Mesothelial cell of epicardium (in vitro differentiated cells): ENCODE measurements around the gene PMIS2. TPM values are rescaled to one million over a fixed set of nuclear protein-coding genes. Genes with fewer than 3 reads are reported as not detected.

Source experiments
- DNase-seq, 2 experiments: peaks; one replicate each; pipeline ENCODE4 v3.0.0; 2021; ENCODE audit warnings: low spot score in 2 of 2; ENCODE audit not compliant: unreplicated experiment in 2 of 2
- H3K27ac Mint-ChIP-seq: 2 replicates; pipeline ENCODE4 v1.8.0; 2021; ENCODE audit warnings: mixed read lengths
- H3K27me3 Mint-ChIP-seq: 2 replicates; pipeline ENCODE4 v1.8.0; 2021; ENCODE audit warnings: low read depth, mixed read lengths
- H3K36me3 Mint-ChIP-seq: 2 replicates; pipeline ENCODE4 v1.8.0; 2021; ENCODE audit warnings: mixed read lengths
- H3K4me1 Mint-ChIP-seq: 2 replicates; pipeline ENCODE4 v1.8.0; 2021; ENCODE audit warnings: mixed read lengths
- H3K4me3 Mint-ChIP-seq: 2 replicates; pipeline ENCODE4 v1.8.0; 2021; ENCODE audit warnings: mild to moderate bottlenecking, moderate library complexity, mixed read lengths
- H3K9me3 Mint-ChIP-seq: 2 replicates; pipeline ENCODE4 v1.8.0; 2021; ENCODE audit warnings: mixed read lengths
- total RNA-seq: library from RNA; stranded (reverse); gene quantifications from 3 replicates; pipeline ENCODE4 v1.2.1, GENCODE V29; 2021
- TF ChIP-seq, protein P1 (sequence below): fragments of 200-600 bp; sonication (generic); IDR thresholded peaks from one replicate; pipeline ENCODE4 v1.5.0; 2021; ENCODE audit warnings: antibody characterized with exemption; ENCODE audit not compliant: unreplicated experiment

PMIS2 gene
- total RNA-seq, 1 donor from 2014 or later = not detected

DNA sequence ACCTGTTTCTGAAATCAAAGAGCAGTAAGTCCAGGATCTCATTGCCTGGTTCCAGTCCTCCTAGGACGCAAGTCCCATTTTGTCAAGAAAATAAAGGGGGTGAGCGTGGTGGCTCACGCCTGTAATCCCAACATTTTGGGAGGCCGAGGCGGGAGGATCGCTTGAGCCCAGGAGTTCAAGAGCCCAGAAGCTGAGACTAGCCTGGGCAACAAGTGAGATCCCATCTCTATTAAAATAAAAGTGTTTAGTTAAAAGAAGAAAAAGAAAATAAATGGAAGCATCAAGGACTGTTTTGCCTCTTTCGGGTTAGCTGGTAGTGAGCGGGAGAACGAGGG lies 26.2 kb downstream of the PMIS2 start:
- peaks cover 4% of the 10 kb centered on the region for H3K36me3 Mint-ChIP-seq
- H3K4me1 Mint-ChIP-seq = no peaks in the 10 kb centered on the region
- peak overlapping the region; percentile 77 for H3K27ac Mint-ChIP-seq
- no peak for DNase-seq
- H3K4me3 Mint-ChIP-seq = peak overlapping the region; percentile 83
- H3K9me3 Mint-ChIP-seq = peaks cover 11% of the 10 kb centered on the region
- H3K27me3 Mint-ChIP-seq = peaks cover 2% of the 10 kb centered on the region
- TF ChIP-seq, protein P1, sequence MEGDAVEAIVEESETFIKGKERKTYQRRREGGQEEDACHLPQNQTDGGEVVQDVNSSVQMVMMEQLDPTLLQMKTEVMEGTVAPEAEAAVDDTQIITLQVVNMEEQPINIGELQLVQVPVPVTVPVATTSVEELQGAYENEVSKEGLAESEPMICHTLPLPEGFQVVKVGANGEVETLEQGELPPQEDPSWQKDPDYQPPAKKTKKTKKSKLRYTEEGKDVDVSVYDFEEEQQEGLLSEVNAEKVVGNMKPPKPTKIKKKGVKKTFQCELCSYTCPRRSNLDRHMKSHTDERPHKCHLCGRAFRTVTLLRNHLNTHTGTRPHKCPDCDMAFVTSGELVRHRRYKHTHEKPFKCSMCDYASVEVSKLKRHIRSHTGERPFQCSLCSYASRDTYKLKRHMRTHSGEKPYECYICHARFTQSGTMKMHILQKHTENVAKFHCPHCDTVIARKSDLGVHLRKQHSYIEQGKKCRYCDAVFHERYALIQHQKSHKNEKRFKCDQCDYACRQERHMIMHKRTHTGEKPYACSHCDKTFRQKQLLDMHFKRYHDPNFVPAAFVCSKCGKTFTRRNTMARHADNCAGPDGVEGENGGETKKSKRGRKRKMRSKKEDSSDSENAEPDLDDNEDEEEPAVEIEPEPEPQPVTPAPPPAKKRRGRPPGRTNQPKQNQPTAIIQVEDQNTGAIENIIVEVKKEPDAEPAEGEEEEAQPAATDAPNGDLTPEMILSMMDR = no peak

DNA sequence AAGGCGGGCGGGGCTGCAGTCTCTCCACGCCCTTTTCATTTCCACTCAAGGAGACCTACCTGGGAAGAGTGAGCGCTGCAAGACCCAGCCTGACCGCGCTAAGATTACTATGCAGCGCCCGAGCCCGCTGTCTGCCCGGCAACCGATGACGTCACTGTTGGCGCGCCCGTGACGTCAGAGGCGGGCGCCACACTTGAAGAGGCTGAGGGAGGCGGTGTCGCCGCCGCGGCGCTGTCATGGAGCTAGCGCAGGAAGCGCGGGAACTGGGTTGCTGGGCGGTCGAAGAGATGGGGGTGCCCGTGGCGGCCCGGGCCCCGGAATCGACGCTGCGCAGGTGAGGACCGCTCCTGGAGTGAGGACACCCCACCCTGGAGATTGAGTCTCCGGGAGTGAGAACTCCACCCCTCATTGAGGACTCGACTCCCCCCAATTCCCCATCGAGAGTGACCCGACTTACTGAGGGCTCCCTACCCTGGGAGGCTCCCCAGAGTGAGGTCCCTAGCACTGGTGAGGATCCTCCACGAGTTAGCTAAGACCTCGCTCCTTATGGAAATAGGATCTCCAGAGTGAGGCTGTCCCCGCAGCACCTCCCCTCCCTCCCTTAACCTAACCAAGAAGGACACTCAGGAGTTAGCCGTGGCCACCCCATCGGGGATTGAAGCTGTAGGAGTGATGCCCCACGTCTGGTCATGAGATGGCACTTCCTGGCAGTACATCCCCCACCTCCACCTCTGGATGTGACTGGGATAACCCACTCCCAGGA lies 26.8 kb downstream of the PMIS2 start, which contains the start of gene HAUS5:
Gene HAUS5, plus strand, starts transcription at position 177 of the 763 bp plus-strand sequence. Its CDS starts 60 bp downstream, at position 237.
- Mint-ChIP-seq H3K27ac (peak within 1 kb of the TSS; percentile 77), H3K9me3 (peaks cover 7% of the 10 kb centered on the region), H3K4me3 (peak within 1 kb of the TSS; percentile 83), H3K27me3 (peaks cover 2% of the 10 kb centered on the region), H3K4me1 (no peaks in the 10 kb centered on the region), H3K36me3 (peaks cover 4% of the 10 kb centered on the region)
- DNase-seq = peak; percentile 94 to 99
- TF ChIP-seq, protein P1 = no peak

DNA sequence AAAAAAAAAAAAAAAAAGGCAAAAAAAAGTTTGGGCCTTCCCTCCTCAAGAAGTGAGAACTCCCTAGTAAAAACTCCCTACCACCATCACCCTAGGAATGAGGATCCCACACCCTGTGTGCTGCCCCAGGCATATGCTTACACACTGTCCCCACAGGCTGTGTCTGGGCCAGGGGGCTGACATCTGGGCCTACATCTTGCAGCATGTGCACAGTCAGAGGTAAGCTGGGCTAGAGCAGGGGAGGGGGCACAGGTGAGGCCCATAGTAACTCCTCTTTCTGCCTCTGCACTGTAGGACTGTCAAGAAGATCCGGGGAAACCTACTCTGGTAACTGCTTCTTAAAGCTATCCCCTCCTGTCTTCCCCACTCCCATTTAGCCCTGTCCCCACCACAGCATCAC lies 27.6 kb downstream of the PMIS2 start:
- Mint-ChIP-seq H3K27ac (no peak overlapping the region), H3K9me3 (peaks cover 2% of the 10 kb centered on the region), H3K27me3 (no peaks in the 10 kb centered on the region), H3K4me3 (peak overlapping the region; percentile 83), H3K36me3 (peaks cover 4% of the 10 kb centered on the region), H3K4me1 (no peaks in the 10 kb centered on the region)
- TF ChIP-seq, protein P1 = no peak
- no peak for DNase-seq

DNA sequence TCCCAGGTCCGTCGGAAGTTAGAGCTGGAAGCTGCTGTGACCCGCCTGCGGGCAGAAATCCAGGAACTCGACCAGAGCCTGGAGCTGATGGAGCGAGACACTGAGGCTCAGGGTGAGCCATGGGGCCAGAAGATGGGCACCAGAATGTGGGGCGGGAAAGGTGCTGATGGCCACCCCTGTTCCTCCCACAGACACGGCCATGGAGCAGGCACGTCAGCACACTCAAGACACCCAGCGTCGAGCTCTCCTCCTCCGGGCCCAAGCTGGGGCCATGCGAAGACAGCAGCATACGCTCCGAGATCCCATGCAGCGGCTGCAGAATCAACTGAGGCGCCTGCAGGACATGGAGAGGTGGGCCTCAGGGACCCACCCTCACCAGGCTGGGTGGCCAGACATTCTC lies 29.1 kb downstream of the PMIS2 start:
- Mint-ChIP-seq H3K9me3 (no peaks in the 10 kb centered on the region), H3K27ac (no peak overlapping the region), H3K36me3 (peaks cover 4% of the 10 kb centered on the region), H3K4me3 (no peak overlapping the region), H3K4me1 (no peaks in the 10 kb centered on the region), H3K27me3 (no peaks in the 10 kb centered on the region)
- no peak for DNase-seq
- TF ChIP-seq, protein P1 = no peak

DNA sequence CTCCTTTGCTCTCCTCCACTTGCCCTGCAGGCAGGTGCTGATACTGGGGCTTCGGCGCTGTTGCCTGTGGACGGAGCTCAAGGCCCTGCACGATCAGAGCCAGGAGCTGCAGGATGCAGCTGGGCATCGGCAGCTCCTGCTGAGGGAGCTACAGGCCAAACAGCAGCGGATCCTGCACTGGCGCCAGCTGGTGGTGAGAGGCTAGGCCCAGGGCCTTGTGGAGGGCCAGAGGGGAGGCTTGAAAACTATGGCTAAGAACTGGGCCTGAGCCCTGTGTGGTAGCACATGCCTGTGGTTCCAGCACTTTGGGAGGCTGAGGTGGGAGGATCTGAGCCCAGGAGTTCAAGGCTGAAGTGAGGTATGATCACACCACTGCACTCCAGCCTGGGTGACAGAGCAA lies 32.9 kb downstream of the PMIS2 start:
- H3K9me3 Mint-ChIP-seq = no peaks in the 10 kb centered on the region
- no peak for DNase-seq
- TF ChIP-seq, protein P1 = no peak
- peaks cover 7% of the 10 kb centered on the region for H3K36me3 Mint-ChIP-seq
- no peak overlapping the region for H3K4me3 Mint-ChIP-seq
- H3K4me1 Mint-ChIP-seq = no peaks in the 10 kb centered on the region
- no peaks in the 10 kb centered on the region for H3K27me3 Mint-ChIP-seq
- no peak overlapping the region for H3K27ac Mint-ChIP-seq
